Stimulated activated CD8-positive, alpha-beta memory T cell treated with anti-CD3 and anti-CD28 coated beads, Interleukin-12 subunit alpha, Interleukin-12 subunit beta, amount 100 ng/mL, for 4 hours (primary cell): Measurements from ENCODE around the gene RUNDC3A.
"Not testable (repeated sequence)": the region's sequence is repeated elsewhere in the genome, so short reads cannot be mapped to it uniquely, and the experiment has no call there.

Source experiments
- DNase-seq: peaks from one replicate; pipeline ENCODE4 v3.0.0-alpha.2; 2020; ENCODE audit warnings: low read depth

The RUNDC3A gene

DNA sequence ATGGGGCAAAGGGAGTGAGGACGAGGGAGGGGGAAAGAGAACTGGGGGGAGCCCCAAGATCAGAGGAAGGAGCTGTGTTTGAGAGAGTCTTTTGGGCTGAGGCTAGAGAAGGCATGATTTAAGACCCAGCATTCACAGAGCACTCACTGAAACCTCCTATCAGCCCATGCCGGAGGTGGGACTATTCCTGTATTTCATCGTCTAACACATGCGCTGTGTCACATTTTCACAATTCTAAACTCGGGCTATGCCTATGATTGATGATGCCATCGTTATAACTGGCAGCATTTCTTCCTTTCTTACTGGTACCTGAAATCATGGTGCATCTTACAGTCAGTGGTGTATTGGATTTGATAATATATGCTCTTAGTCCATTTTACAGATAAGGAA, 51.7 kb downstream of the RUNDC3A start:
- no peak for DNase-seq

DNA sequence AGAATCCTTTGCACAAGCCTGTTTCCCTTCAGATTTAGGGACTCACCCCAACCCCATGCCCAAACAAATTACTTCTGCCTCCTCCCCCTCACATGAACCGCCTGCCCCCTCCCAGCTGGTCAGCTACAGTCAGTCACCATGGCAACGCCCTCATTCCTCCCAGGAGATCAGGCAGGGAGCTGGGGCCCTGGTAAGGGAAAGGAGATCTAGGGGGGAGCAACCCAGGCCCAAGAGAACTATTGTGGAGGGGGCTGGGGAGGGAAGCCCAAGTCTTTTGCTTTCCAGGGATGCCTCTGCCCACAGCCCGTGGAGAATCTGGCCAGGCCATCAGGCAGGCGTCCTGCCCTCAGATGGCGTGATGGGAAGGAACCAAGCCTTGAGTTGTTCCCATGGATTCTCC, 52.4 kb downstream of the RUNDC3A start:
- DNase-seq = no peak

- DNase-seq = no peak
Observed at GRCh38 chr17:44361292-44362260, 53.2 kb downstream of the RUNDC3A start.

DNA sequence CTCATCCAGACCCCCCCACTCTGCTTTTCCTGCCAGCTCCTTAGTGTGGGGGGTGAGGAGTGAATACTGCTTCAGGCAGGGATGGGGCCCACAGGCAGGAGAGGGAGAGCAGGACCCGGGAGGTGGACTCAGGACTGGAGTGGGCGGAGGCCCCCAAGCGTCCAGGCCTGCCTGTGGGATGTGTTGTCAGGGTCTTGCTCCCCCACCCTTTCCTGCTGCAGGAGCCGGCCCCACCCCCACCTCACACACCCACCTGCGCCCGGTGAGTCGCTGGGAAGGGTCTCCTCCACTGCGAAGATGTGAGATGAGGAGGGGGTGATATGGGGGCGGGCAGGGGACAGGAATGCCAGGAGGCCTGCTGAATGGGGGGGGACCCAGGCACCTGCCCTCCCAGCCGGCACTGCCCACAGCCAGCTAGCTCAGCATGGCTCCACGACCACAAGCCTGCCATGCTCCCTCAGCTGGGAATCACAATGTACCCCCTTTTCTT, 54.1 kb downstream of the RUNDC3A start:
- no peak for DNase-seq

DNA sequence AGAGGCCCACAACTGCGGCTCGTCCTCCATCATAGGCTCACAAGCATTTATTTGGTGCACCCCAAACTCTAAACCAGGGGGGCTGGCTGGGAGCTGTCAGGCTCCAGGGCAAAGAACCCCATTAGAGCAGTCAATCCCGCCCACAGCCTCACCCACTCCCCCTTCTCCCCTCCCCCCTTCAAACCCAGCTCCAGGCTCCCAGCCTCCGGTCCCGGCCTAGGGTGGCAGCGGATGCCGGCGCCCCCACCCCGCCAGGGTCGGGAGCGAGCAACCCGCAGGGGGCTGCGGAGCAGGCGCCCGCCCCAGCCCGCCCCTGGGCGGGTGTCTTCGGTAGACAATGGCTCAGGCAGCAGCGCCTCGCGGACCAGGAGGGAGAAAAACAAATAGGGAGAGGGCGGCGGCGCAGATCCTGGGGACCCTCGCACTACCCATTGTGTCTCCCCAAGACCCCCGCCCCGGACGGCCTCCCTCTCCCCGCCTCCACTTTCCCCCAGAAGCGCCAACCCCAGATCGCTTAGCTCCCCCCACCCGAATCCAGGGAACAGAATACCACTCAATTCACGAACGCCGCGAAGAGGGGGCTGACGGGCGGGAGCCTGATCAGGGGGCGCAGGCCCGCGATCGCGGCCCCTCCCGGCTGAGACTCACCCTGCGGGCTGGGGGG, 54.7 kb downstream of the RUNDC3A start:
- no peak for DNase-seq

- peak; percentile 47 for DNase-seq
Observed at GRCh38 chr17:44363613-44364159, 55.3 kb downstream of the RUNDC3A start, which contains the start of gene FAM171A2. Gene FAM171A2, minus strand, starts transcription at chr17:44363853. Its CDS starts 139 bp downstream, at chr17:44363714.

GRCh38 chr17:44365051-44365450, 56.6 kb downstream of the RUNDC3A start:
- DNase-seq = not testable (repeated sequence)

GRCh38 chr17:44367231-44367979, 59.0 kb downstream of the RUNDC3A start:
- DNase-seq = no peak
